Stimulated activated CD8-positive, alpha-beta memory T cell treated with anti-CD3 and anti-CD28 coated beads, Interleukin-2, amount 100 ng/mL, for 48 hours (primary cell): Measurements from ENCODE around the gene SLC22A23.
"Not testable (repeated sequence)": the region's sequence is repeated elsewhere in the genome, so short reads cannot be mapped to it uniquely, and the experiment has no call there.

Experiments used
- DNase-seq, 2 donors: peaks; one replicate each; pipeline ENCODE4 v3.0.0-alpha.2; 2020; ENCODE audit warnings: low read depth in 2 of 2

Gene SLC22A23

GRCh38 chr6:3403238-3404173, 53.3 kb downstream of the SLC22A23 start:
- DNase-seq = no peak

GRCh38 chr6:3402310-3403237, 54.3 kb downstream of the SLC22A23 start:
- no peak for DNase-seq

GRCh38 chr6:3400162-3400561, 56.7 kb downstream of the SLC22A23 start:
- DNase-seq = no peak

GRCh38 chr6:3398755-3399696, 57.8 kb downstream of the SLC22A23 start:
- no peak for DNase-seq

GRCh38 chr6:3398165-3398562, 58.7 kb downstream of the SLC22A23 start:
- DNase-seq = no peak

GRCh38 chr6:3397229-3398164, 59.4 kb downstream of the SLC22A23 start:
- DNase-seq = no peak

- no peak for DNase-seq
Observed at GRCh38 chr6:3396503-3397180, 60.2 kb downstream of the SLC22A23 start.

- no peak for DNase-seq
Observed at GRCh38 chr6:3394671-3395070, 62.2 kb downstream of the SLC22A23 start.

- no peak for DNase-seq
Observed at GRCh38 chr6:3393836-3394202, 63.0 kb downstream of the SLC22A23 start.

GRCh38 chr6:3392930-3393835, 63.7 kb downstream of the SLC22A23 start:
- DNase-seq = no peak

GRCh38 chr6:3391902-3392458, 64.9 kb downstream of the SLC22A23 start:
- DNase-seq = no peak

- no peak for DNase-seq
Observed at GRCh38 chr6:3390698-3391097, 66.2 kb downstream of the SLC22A23 start.

- DNase-seq = no peak
Observed at GRCh38 chr6:3389390-3390167, 67.3 kb downstream of the SLC22A23 start.

GRCh38 chr6:3388786-3389185, 68.1 kb downstream of the SLC22A23 start:
- no peak for DNase-seq

- DNase-seq = no peak
Observed at GRCh38 chr6:3386374-3386857, 70.4 kb downstream of the SLC22A23 start.

GRCh38 chr6:3385660-3386151, 71.1 kb downstream of the SLC22A23 start:
- DNase-seq = no peak

GRCh38 chr6:3385181-3385580, 71.7 kb downstream of the SLC22A23 start:
- not testable (repeated sequence) for DNase-seq
